ENCODE results near the gene TNFRSF18. TPM values are rescaled to one million over a fixed set of nuclear protein-coding genes. Genes with fewer than 3 reads are reported as not detected.

The TNFRSF18 gene
- total RNA-seq, 2 donors from 2014 or later = 0.55 TPM; not detected in 1

- no peaks in the 10 kb centered on the region for H3K27me3 ChIP-seq
- H3K4me3 ChIP-seq = peak overlapping the region; percentile 58 to 74
- H3K36me3 ChIP-seq = no peaks in the 10 kb centered on the region
- DNase-seq (ENCODE audit: low spot score) = peak; percentile 79
- no peak for TF ChIP-seq CTCF (IDR thresholded peaks at IDR 0.05)
- peaks cover 0 to 15% of the 10 kb centered on the region in 2 donors for H3K4me1 ChIP-seq
- H3K9me3 ChIP-seq = no peaks in the 10 kb centered on the region
- H3K27ac ChIP-seq = peak overlapping the region; percentile 93 to 98
Measured at GRCh38 chr1:1157426-1157913, 48.9 kb downstream of the TNFRSF18 start.

GRCh38 chr1:1157033-1157365 is 49.4 kb downstream of the TNFRSF18 start:
- no peak overlapping the region for H3K27ac ChIP-seq
- no peaks in the 10 kb centered on the region for H3K36me3 ChIP-seq
- H3K27me3 ChIP-seq = no peaks in the 10 kb centered on the region
- no peaks in the 10 kb centered on the region for H3K9me3 ChIP-seq
- no peak for TF ChIP-seq CTCF (IDR thresholded peaks at IDR 0.05)
- DNase-seq (ENCODE audit: low spot score) = no peak
- H3K4me3 ChIP-seq = no peak overlapping the region
- peaks cover 0 to 15% of the 10 kb centered on the region in 2 donors for H3K4me1 ChIP-seq

GRCh38 chr1:1156140-1157032 is 50.0 kb downstream of the TNFRSF18 start:
- H3K4me3 ChIP-seq = no peak overlapping the region
- no peak for DNase-seq (ENCODE audit: low spot score)
- no peaks in the 10 kb centered on the region for H3K9me3 ChIP-seq
- no peak overlapping the region for H3K27ac ChIP-seq
- H3K27me3 ChIP-seq = no peaks in the 10 kb centered on the region
- no peaks in the 10 kb centered on the region for H3K36me3 ChIP-seq
- H3K4me1 ChIP-seq = peaks cover 0 to 15% of the 10 kb centered on the region in 2 donors
- no peak for TF ChIP-seq CTCF (IDR thresholded peaks at IDR 0.05)

- H3K9me3 ChIP-seq = no peaks in the 10 kb centered on the region
- H3K36me3 ChIP-seq = no peaks in the 10 kb centered on the region
- no peaks in the 10 kb centered on the region for H3K27me3 ChIP-seq
- no peak overlapping the region for H3K27ac ChIP-seq
- DNase-seq (ENCODE audit: low spot score) = no peak
- peaks cover 0 to 15% of the 10 kb centered on the region in 2 donors for H3K4me1 ChIP-seq
- no peak overlapping the region for H3K4me3 ChIP-seq
- TF ChIP-seq CTCF (IDR thresholded peaks at IDR 0.05) = no peak
Measured at GRCh38 chr1:1155258-1155657, 51.1 kb downstream of the TNFRSF18 start.

GRCh38 chr1:1153874-1154273 is 52.5 kb downstream of the TNFRSF18 start:
- Histone ChIP-seq H3K4me1 (peaks cover 0 to 15% of the 10 kb centered on the region in 2 donors), H3K9me3 (no peaks in the 10 kb centered on the region), H3K27ac (no peak overlapping the region), H3K27me3 (no peaks in the 10 kb centered on the region), H3K36me3 (no peaks in the 10 kb centered on the region), H3K4me3 (no peak overlapping the region)
- no peak for DNase-seq (ENCODE audit: low spot score)
- no peak for TF ChIP-seq CTCF (IDR thresholded peaks at IDR 0.05)

MicroRNAs within 50 kb of the gene (microRNA counts, 767-probe panel; counts per million panel counts)
- microRNA hsa-miR-200a-3p = 0 to 496 counts per million in 2 donors
- 0 to 2,085 counts per million in 2 donors for microRNA hsa-miR-200b-3p
- 0 to 31.0 counts per million in 2 donors for microRNA hsa-miR-429

Small RNAs within 50 kb of the gene (microRNA-seq; reads per million reads assigned to microRNA genes)
- 7.1 to 12.0 reads per million in 2 donors for gene MIR200A (ENCODE audit: borderline number of aligned reads in 2 of 2, borderline replicate concordance in 1 of 2)
- gene MIR200B (ENCODE audit: borderline number of aligned reads in 2 of 2, borderline replicate concordance in 1 of 2) = 36.1 to 71.4 reads per million in 2 donors
- 2.8 to 4.2 reads per million in 2 donors for gene MIR429 (ENCODE audit: borderline number of aligned reads in 2 of 2, borderline replicate concordance in 1 of 2)

Other genes starting within 250 kb of the TNFRSF18 start
- 10 to 100 TPM; 29.5 to 38.8 TPM for gene NOC2L, start 247.3 kb downstream of the TNFRSF18 start, total RNA-seq
- gene KLHL17, start 246.0 kb downstream of the TNFRSF18 start, total RNA-seq = 1 to 10 TPM; 2.4 to 2.9 TPM
- under 1 TPM in 1 of 2 donors, not detected in 1; 0.59 TPM for gene PLEKHN1, start 240.1 kb downstream of the TNFRSF18 start, total RNA-seq
- 10 to 100 TPM; 22.0 to 61.8 TPM for gene PERM1, start 224.5 kb downstream of the TNFRSF18 start, total RNA-seq
- gene HES4, start 206.5 kb downstream of the TNFRSF18 start, total RNA-seq = 10 to 100 TPM; 31.8 to 68.4 TPM
- 10 to 100 TPM; 26.8 to 32.2 TPM for gene ISG15, start 193.1 kb downstream of the TNFRSF18 start, total RNA-seq
- 10 to 100 TPM; 22.5 to 27.9 TPM for gene AGRN, start 186.5 kb downstream of the TNFRSF18 start, total RNA-seq
- not detected for gene RNF223, start 132.3 kb downstream of the TNFRSF18 start, total RNA-seq
- 1 to 10 TPM; 4.4 to 4.6 TPM for gene C1orf159, start 90.5 kb downstream of the TNFRSF18 start, total RNA-seq
- gene TTLL10, start 32.7 kb downstream of the TNFRSF18 start, total RNA-seq = not detected
- under 1 TPM; 0.59 to 0.79 TPM for gene TNFRSF4, start 7.6 kb upstream of the TNFRSF18 start, total RNA-seq
- gene SDF4, start 25.4 kb upstream of the TNFRSF18 start, total RNA-seq = 100 to 1,000 TPM; 120 to 128 TPM
- 10 to 100 TPM; 16.1 to 19.7 TPM for gene B3GALT6, start 25.6 kb upstream of the TNFRSF18 start, total RNA-seq
- gene C1QTNF12, start 40.1 kb upstream of the TNFRSF18 start, total RNA-seq = not detected
- gene UBE2J2, start 67.3 kb upstream of the TNFRSF18 start, total RNA-seq = 10 to 100 TPM; 27.5 to 33.5 TPM
- gene SCNN1D, start 73.8 kb upstream of the TNFRSF18 start, total RNA-seq = under 1 TPM; 0.59 to 0.79 TPM
- 10 to 100 TPM; 19.5 to 20.4 TPM for gene ACAP3, start 101.3 kb upstream of the TNFRSF18 start, total RNA-seq
- gene PUSL1, start 102.0 kb upstream of the TNFRSF18 start, total RNA-seq = 10 to 100 TPM; 14.5 to 24.8 TPM
- gene INTS11, start 118.1 kb upstream of the TNFRSF18 start, total RNA-seq = 10 to 100 TPM; 59.6 to 65.2 TPM
- 10 to 100 TPM; 35.6 to 64.1 TPM for gene CPTP, start 118.2 kb upstream of the TNFRSF18 start, total RNA-seq
- gene TAS1R3, start 124.7 kb upstream of the TNFRSF18 start, total RNA-seq = under 1 TPM; 0.30 to 0.35 TPM
- 10 to 100 TPM; 75.0 to 80.2 TPM for gene DVL1, start 142.8 kb upstream of the TNFRSF18 start, total RNA-seq
- 10 to 100 TPM; 53.4 to 58.6 TPM for gene MXRA8, start 152.0 kb upstream of the TNFRSF18 start, total RNA-seq
- 100 to 1,000 TPM; 155 to 159 TPM for gene AURKAIP1, start 168.6 kb upstream of the TNFRSF18 start, total RNA-seq
- gene CCNL2, start 192.7 kb upstream of the TNFRSF18 start, total RNA-seq = 10 to 100 TPM; 41.6 to 44.2 TPM
- gene MRPL20, start 200.7 kb upstream of the TNFRSF18 start, total RNA-seq = 100 to 1,000 TPM; 160 to 218 TPM
- gene ANKRD65, start 214.7 kb upstream of the TNFRSF18 start, total RNA-seq = 1 to 10 TPM; 2.2 to 2.4 TPM
- gene VWA1, start 229.1 kb upstream of the TNFRSF18 start, total RNA-seq = 10 to 100 TPM; 13.0 to 15.2 TPM
- 1 to 10 TPM; 1.4 to 2.8 TPM for gene ATAD3C, start 243.1 kb upstream of the TNFRSF18 start, total RNA-seq

Data from right atrium auricular region (tissue), 2 donors.